Measurements from ENCODE around the gene MACROD1. TPM values are rescaled to one million over a fixed set of nuclear protein-coding genes. Genes with fewer than 3 reads are reported as not detected.

The MACROD1 gene
- total RNA-seq, 8 experiments from 2014 or later = 10.2 to 47.7 (median 16.6) TPM

GRCh38 chr11:64008283-64008913, 157.5 kb downstream of the MACROD1 start:
- Histone ChIP-seq H3K4me1 (replicated peaks in 1 of 2) (peaks cover 42 to 55% of the 10 kb centered on the region in 2 donors), H3K4me3 (no peak overlapping the region), H3K27ac (peak overlapping the region; percentile 9 to 79)
- ATAC-seq (replicated peaks in 6 of 8) = peak in 2 of 8 experiments; percentile 5 to 15
- in situ Hi-C loops (cut with MboI; ENCODE audit: low pct_unique_long_range_greater_than_20kb in 2 of 9, low sequenced_read_pairs in 9 of 9, unreplicated experiment in 9 of 9) = loop anchor here in 2 of 9 experiments (10.0 kb wide), 1 partner anchor 136 kb away; no protein-coding TSS in a partner anchor
- 70 to 100% (median 80%) methylated on average over 1 to 5 of the region's 26 CpGs; no CpG with 5 or more reads in 5 of the 10 experiments for WGBS, 10 experiments

- 2 to 49% (median 7%) methylated on average over 4 to 21 of the region's 40 CpGs; no CpG with 5 or more reads in 2 of the 10 experiments for WGBS, 10 experiments
- in situ Hi-C loops (cut with MboI; ENCODE audit: low pct_unique_long_range_greater_than_20kb in 2 of 9, low sequenced_read_pairs in 9 of 9, unreplicated experiment in 9 of 9) = loop anchor here in 2 of 9 experiments (10.0 kb wide), 1 partner anchor 137 kb away; no protein-coding TSS in a partner anchor
- Histone ChIP-seq H3K4me3 (peak overlapping the region in 2 of 5 donors; percentile 7 to 12), H3K27ac (peak overlapping the region; percentile 9 to 79), H3K4me1 (replicated peaks in 1 of 2) (peaks cover 37 to 50% of the 10 kb centered on the region in 2 donors)
- ATAC-seq (replicated peaks in 6 of 8) = peak; percentile 23 to 84 (median 78)
Measured at GRCh38 chr11:64007629-64008282, 158.2 kb downstream of the MACROD1 start.

GRCh38 chr11:64007160-64007628, 158.7 kb downstream of the MACROD1 start:
- WGBS, 10 experiments = 0 to 9% (median 1%) methylated on average over 1 to 20 of the region's 27 CpGs; no CpG with 5 or more reads in 4 of the 10 experiments
- Histone ChIP-seq H3K4me3 (peak overlapping the region in 2 of 5 donors; percentile 7 to 12), H3K27ac (peak overlapping the region in 1 of 2 donors; percentile 79), H3K4me1 (replicated peaks in 1 of 2) (peaks cover 37 to 55% of the 10 kb centered on the region in 2 donors)
- in situ Hi-C loops (cut with MboI; ENCODE audit: low pct_unique_long_range_greater_than_20kb in 2 of 9, low sequenced_read_pairs in 9 of 9, unreplicated experiment in 9 of 9) = loop anchor here in 2 of 9 experiments (10.0 kb wide), 1 partner anchor 138 kb away; no protein-coding TSS in a partner anchor
- peak; percentile 32 to 71 (median 54) for ATAC-seq (replicated peaks in 6 of 8)

- WGBS, 10 experiments = 0 to 100% (median 59%) methylated on average over 1 to 5 of the region's 12 CpGs; no CpG with 5 or more reads in 2 of the 10 experiments
- no peak overlapping the region for H3K27ac ChIP-seq
- H3K4me3 ChIP-seq = no peak overlapping the region
- peaks cover 37 to 51% of the 10 kb centered on the region in 2 donors for H3K4me1 ChIP-seq (replicated peaks in 1 of 2)
- ATAC-seq (replicated peaks in 6 of 8) = peak in 1 of 8 experiments; percentile 12
- in situ Hi-C loops (cut with MboI; ENCODE audit: low pct_unique_long_range_greater_than_20kb in 2 of 9, low sequenced_read_pairs in 9 of 9, unreplicated experiment in 9 of 9) = loop anchor here in 2 of 9 experiments (10.0 kb wide), 1 partner anchor 138 kb away; no protein-coding TSS in a partner anchor
Measured at GRCh38 chr11:64006398-64006797, 159.5 kb downstream of the MACROD1 start.

- no peak for ATAC-seq (replicated peaks in 6 of 8)
- in situ Hi-C loops (cut with MboI; ENCODE audit: low pct_unique_long_range_greater_than_20kb in 2 of 9, low sequenced_read_pairs in 9 of 9, unreplicated experiment in 9 of 9) = loop anchor here in 2 of 9 experiments (10.0 kb wide), 1 partner anchor 139 kb away; no protein-coding TSS in a partner anchor
Measured at GRCh38 chr11:64005691-64006090, 160.2 kb downstream of the MACROD1 start.

GRCh38 chr11:64004590-64004984, 161.3 kb downstream of the MACROD1 start:
- no peak overlapping the region for H3K4me3 ChIP-seq
- H3K27ac ChIP-seq = no peak overlapping the region
- in situ Hi-C loops (cut with MboI; ENCODE audit: low pct_unique_long_range_greater_than_20kb in 2 of 9, low sequenced_read_pairs in 9 of 9, unreplicated experiment in 9 of 9) = loop anchor here in 4 of 9 experiments (5.0 to 10.0 kb wide), 2 partner anchors 140 to 143 kb away; no protein-coding TSS in a partner anchor
- no peak for ATAC-seq (replicated peaks in 6 of 8)
- peaks cover 42 to 60% of the 10 kb centered on the region in 2 donors for H3K4me1 ChIP-seq (replicated peaks in 1 of 2)
- WGBS, 10 experiments = 47% methylated on average over 3 of the region's 4 CpGs; no CpG with 5 or more reads in 9 of the 10 experiments

More at GRCh38 chr11:64005691-64006090, 160.2 kb downstream of the MACROD1 start:
- no peak overlapping the region for H3K4me3 ChIP-seq
- no peak overlapping the region for H3K27ac ChIP-seq
- 83% methylated on average over 1 of the region's 4 CpGs; no CpG with 5 or more reads in 9 of the 10 experiments for WGBS, 10 experiments
- H3K4me1 ChIP-seq (replicated peaks in 1 of 2) = peaks cover 37 to 53% of the 10 kb centered on the region in 2 donors

GRCh38 chr11:64003807-64004589, 161.9 kb downstream of the MACROD1 start:
- WGBS, 10 experiments = 43 to 69% (median 59%) methylated on average over 3 to 9 of the region's 23 CpGs; no CpG with 5 or more reads in 6 of the 10 experiments
- H3K4me3 ChIP-seq = no peak overlapping the region
- ATAC-seq (replicated peaks in 6 of 8) = peak in 2 of 8 experiments; percentile 4 to 34
- in situ Hi-C loops (cut with MboI; ENCODE audit: low pct_unique_long_range_greater_than_20kb in 2 of 9, low sequenced_read_pairs in 9 of 9, unreplicated experiment in 9 of 9) = loop anchor here in 4 of 9 experiments (5.0 to 10.0 kb wide), 2 partner anchors 141 to 143 kb away; no protein-coding TSS in a partner anchor
- H3K4me1 ChIP-seq (replicated peaks in 1 of 2) = peaks cover 42 to 60% of the 10 kb centered on the region in 2 donors
- peak overlapping the region in 1 of 2 donors; percentile 13 for H3K27ac ChIP-seq

GRCh38 chr11:64001484-64002420, 164.2 kb downstream of the MACROD1 start:
- no peak for ATAC-seq (replicated peaks in 6 of 8)
- in situ Hi-C loops (cut with MboI; ENCODE audit: low pct_unique_long_range_greater_than_20kb in 2 of 9, low sequenced_read_pairs in 9 of 9, unreplicated experiment in 9 of 9) = loop anchor here in 4 of 9 experiments (5.0 to 10.0 kb wide), 2 partner anchors 143 to 146 kb away; no protein-coding TSS in a partner anchor
- Histone ChIP-seq H3K4me3 (no peak overlapping the region), H3K4me1 (replicated peaks in 1 of 2) (peaks cover 38 to 54% of the 10 kb centered on the region in 2 donors), H3K27ac (no peak overlapping the region)
- WGBS, 10 experiments = 40 to 83% (median 60%) methylated on average over 1 to 10 of the region's 23 CpGs; no CpG with 5 or more reads in 2 of the 10 experiments

GRCh38 chr11:64000740-64001483, 165.0 kb downstream of the MACROD1 start:
- no peak for ATAC-seq (replicated peaks in 6 of 8)
- in situ Hi-C loops (cut with MboI; ENCODE audit: low pct_unique_long_range_greater_than_20kb in 2 of 9, low sequenced_read_pairs in 9 of 9, unreplicated experiment in 9 of 9) = loop anchor here in 4 of 9 experiments (5.0 to 10.0 kb wide), 2 partner anchors 144 to 146 kb away; no protein-coding TSS in a partner anchor
- Histone ChIP-seq H3K4me3 (no peak overlapping the region), H3K27ac (no peak overlapping the region), H3K4me1 (replicated peaks in 1 of 2) (peaks cover 31 to 47% of the 10 kb centered on the region in 2 donors)
- WGBS, 10 experiments = 23 to 95% (median 43%) methylated on average over 9 to 24 of the region's 60 CpGs; no CpG with 5 or more reads in 5 of the 10 experiments

- ATAC-seq (replicated peaks in 6 of 8) = peak; percentile 48 to 68 (median 60)
- in situ Hi-C loops (cut with MboI; ENCODE audit: low pct_unique_long_range_greater_than_20kb in 2 of 9, low sequenced_read_pairs in 9 of 9, unreplicated experiment in 9 of 9) = loop anchor here in 4 of 9 experiments (5.0 to 10.0 kb wide), 2 partner anchors 145 to 147 kb away; no protein-coding TSS in a partner anchor
- H3K27ac ChIP-seq = peak overlapping the region in 1 of 2 donors; percentile 58
- peak overlapping the region in 2 of 5 donors; percentile 19 to 21 for H3K4me3 ChIP-seq
- 0 to 7% methylated on average over 3 to 7 of the region's 67 CpGs; no CpG with 5 or more reads in 8 of the 10 experiments for WGBS, 10 experiments
- peaks cover 31 to 47% of the 10 kb centered on the region in 2 donors for H3K4me1 ChIP-seq (replicated peaks in 1 of 2)
Measured at GRCh38 chr11:64000026-64000739, 165.7 kb downstream of the MACROD1 start.
